IPS DF 6.9 (cell line): ENCODE measurements around the gene LAMTOR1.

Source experiments
- DNase-seq: peaks from one replicate; pipeline ENCODE4 v3.0.0-alpha.2; 2013; ENCODE audit warnings: low read depth, low spot score
- H3K27ac ChIP-seq: one replicate; pipeline ENCODE4 v1.5.1; 2013; ENCODE audit warnings: low read length, control low read depth
- H3K27me3 ChIP-seq: 2 replicates; pipeline ENCODE4 v1.6.1; 2013; ENCODE audit warnings: mild to moderate bottlenecking, low read length; ENCODE audit not compliant: control insufficient read depth, insufficient read depth
- H3K36me3 ChIP-seq: 2 replicates; pipeline ENCODE4 v1.6.1; 2013; ENCODE audit warnings: low read length; ENCODE audit not compliant: control insufficient read depth, insufficient read depth
- H3K4me1 ChIP-seq: 2 replicates; pipeline ENCODE4 v1.6.1; 2013; ENCODE audit warnings: low read length; ENCODE audit not compliant: control insufficient read depth, insufficient read depth
- H3K4me3 ChIP-seq: 2 replicates; pipeline ENCODE4 v1.5.1; 2013; ENCODE audit warnings: mild to moderate bottlenecking, low read length
- H3K9me3 ChIP-seq: 2 replicates; pipeline ENCODE4 v1.6.1; 2013; ENCODE audit warnings: low read length, inconsistent platforms; ENCODE audit not compliant: control insufficient read depth, insufficient read depth
- WGBS: extraction: QIAGEN DNeasy Blood & Tissue Kit; methylation state at CpG from one replicate; pipeline ENCODE4 v1.1.7; 2013; ENCODE audit warnings: mixed read lengths, missing lambda C conversion rate; ENCODE audit not compliant: insufficient read length, insufficient coverage; 5-methylcytosine and 5-hydroxymethylcytosine counted together

The LAMTOR1 gene

GRCh38 chr11:72102631-72102945 is 509 bp downstream of the LAMTOR1 start:
- Histone ChIP-seq H3K36me3 (peaks cover 13% of the 10 kb centered on the region), H3K4me3 (peak overlapping the region; percentile 74), H3K27ac (no peak overlapping the region), H3K4me1 (no peaks in the 10 kb centered on the region), H3K9me3 (no peaks in the 10 kb centered on the region), H3K27me3 (no peaks in the 10 kb centered on the region)
- DNase-seq: no peak
- WGBS: no CpG with 5 or more reads among the region's 9 CpGs

DNA sequence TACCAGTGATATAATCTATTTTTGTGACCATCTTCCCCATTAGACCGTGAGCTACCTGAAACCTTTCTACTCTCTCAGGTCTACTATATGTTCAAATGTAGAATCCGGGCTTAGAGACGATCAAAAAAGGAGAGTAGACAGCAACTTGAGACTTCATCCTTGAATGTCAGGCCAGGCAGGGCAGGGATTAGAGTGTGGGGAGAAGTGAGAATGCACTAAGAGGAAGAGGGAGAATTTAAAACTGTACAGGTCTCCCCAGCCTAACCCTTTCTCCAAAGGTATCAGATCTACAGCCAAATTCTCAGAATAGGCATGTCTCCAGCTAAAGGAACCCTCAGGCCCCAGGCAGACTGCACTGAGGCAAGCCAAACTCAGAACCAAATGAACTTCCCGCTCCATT is 935 bp downstream of the LAMTOR1 start:
- no peak for DNase-seq

DNA sequence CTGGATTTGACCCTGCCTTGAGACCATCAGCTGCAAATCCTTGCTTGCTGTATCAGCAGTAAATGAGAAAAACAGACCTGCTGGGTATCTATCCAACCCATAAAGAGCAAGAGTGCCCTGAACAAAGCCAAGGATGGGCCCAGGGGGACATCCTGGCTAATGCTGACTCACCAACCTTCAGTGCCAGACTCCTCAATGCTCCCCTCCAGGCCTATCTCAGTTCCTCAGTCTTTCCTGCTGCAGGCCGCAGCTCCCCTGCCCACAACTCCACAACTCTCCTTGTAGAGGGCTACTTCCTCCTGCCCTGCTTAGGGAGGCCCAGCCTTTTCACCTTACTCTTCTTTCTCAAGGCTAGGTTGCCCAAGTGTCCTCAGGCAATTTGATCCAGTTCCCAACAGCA is 2.6 kb downstream of the LAMTOR1 start:
- peaks cover 17% of the 10 kb centered on the region for H3K36me3 ChIP-seq
- DNase-seq: no peak
- H3K4me3 ChIP-seq: no peak overlapping the region
- H3K4me1 ChIP-seq: no peaks in the 10 kb centered on the region
- no CpG with 5 or more reads among the region's 1 CpG for WGBS
- no peaks in the 10 kb centered on the region for H3K27me3 ChIP-seq
- H3K27ac ChIP-seq: no peak overlapping the region
- H3K9me3 ChIP-seq: no peaks in the 10 kb centered on the region

More for the DNA sequence above, 935 bp downstream of the LAMTOR1 start:
- no CpG with 5 or more reads among the region's 4 CpGs for WGBS
- Histone ChIP-seq H3K36me3 (peaks cover 17% of the 10 kb centered on the region), H3K27me3 (no peaks in the 10 kb centered on the region), H3K4me3 (peak overlapping the region; percentile 74; the same call in 1 of the 2 replicates), H3K27ac (no peak overlapping the region), H3K9me3 (no peaks in the 10 kb centered on the region), H3K4me1 (no peaks in the 10 kb centered on the region)

DNA sequence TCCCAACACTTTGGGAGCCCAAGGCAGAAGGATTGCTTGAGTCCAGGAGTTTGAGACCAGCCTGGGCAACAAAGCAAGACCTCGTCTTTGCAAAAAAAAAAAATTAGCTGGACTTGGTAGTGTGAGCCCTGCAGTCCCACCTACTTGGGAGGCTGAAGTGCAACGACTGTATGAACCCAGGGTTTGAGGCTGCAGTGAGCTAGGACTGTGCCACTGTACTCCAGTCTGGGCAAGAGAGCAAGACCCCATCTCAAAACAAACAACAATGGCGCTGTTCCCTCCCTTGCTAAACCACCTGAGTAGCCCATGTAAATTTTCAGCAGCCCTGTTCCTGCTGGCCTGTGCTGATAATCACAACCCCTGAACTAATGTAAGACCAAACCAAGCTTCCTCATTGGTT is 3.1 kb downstream of the LAMTOR1 start:
- H3K36me3 ChIP-seq: peaks cover 19% of the 10 kb centered on the region
- H3K27me3 ChIP-seq: no peaks in the 10 kb centered on the region
- H3K27ac ChIP-seq: no peak overlapping the region
- WGBS: no CpG with 5 or more reads among the region's 3 CpGs
- no peak overlapping the region for H3K4me3 ChIP-seq
- no peaks in the 10 kb centered on the region for H3K9me3 ChIP-seq
- H3K4me1 ChIP-seq: no peaks in the 10 kb centered on the region
- DNase-seq: no peak

DNA sequence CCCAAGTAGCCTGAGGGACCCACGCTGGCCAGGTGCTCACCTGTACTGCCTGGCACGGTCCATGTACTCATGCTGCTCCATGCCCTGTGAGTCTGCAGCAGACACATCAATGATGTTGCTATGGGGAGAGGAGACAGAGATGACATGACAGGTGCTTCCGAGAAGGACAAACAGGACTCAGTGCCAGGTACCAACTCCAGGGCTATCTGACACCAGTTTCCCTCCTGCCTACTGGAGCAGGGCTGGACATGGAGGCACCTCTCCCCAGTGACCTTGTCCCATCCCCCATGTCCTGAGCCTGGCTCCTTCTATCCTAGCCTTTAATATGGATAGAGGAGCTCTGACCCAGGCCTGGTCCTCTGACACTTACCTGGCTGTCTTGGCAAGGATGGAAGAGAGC is 4.4 kb downstream of the LAMTOR1 start:
- WGBS: no CpG with 5 or more reads among the region's 3 CpGs
- no peak for DNase-seq
- Histone ChIP-seq H3K4me1 (no peaks in the 10 kb centered on the region), H3K4me3 (no peak overlapping the region), H3K9me3 (no peaks in the 10 kb centered on the region), H3K27ac (no peak overlapping the region), H3K36me3 (peaks cover 19% of the 10 kb centered on the region), H3K27me3 (no peaks in the 10 kb centered on the region)

DNA sequence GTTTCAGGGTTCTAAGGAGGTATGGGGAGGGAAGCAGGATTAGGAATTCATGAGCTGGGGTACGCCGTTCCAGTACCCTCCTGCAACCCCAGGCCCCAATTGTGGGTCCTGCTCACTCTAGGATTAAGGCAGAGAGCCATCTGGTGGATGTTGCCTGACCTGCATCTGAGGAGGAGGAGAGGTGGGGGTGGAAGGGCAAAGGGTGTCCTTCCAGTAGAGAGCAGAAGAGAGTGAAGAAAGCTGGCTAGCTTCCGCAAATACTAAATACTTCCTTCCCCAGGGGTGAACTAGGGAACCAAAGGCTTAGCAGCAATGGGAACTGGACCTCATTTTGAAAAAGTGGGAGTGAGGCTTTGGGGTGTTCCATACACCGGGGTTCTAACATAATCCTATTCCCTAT is 11.8 kb downstream of the LAMTOR1 start:
- no peak overlapping the region for H3K4me3 ChIP-seq
- no peak for DNase-seq
- H3K27ac ChIP-seq: no peak overlapping the region
- H3K27me3 ChIP-seq: no peaks in the 10 kb centered on the region
- no CpG with 5 or more reads among the region's 4 CpGs for WGBS
- H3K4me1 ChIP-seq: no peaks in the 10 kb centered on the region
- 0 out of 2 replicates have a peak, but pooled peaks cover 2% of the 10 kb centered on the region for H3K36me3 ChIP-seq
- no peaks in the 10 kb centered on the region for H3K9me3 ChIP-seq

DNA sequence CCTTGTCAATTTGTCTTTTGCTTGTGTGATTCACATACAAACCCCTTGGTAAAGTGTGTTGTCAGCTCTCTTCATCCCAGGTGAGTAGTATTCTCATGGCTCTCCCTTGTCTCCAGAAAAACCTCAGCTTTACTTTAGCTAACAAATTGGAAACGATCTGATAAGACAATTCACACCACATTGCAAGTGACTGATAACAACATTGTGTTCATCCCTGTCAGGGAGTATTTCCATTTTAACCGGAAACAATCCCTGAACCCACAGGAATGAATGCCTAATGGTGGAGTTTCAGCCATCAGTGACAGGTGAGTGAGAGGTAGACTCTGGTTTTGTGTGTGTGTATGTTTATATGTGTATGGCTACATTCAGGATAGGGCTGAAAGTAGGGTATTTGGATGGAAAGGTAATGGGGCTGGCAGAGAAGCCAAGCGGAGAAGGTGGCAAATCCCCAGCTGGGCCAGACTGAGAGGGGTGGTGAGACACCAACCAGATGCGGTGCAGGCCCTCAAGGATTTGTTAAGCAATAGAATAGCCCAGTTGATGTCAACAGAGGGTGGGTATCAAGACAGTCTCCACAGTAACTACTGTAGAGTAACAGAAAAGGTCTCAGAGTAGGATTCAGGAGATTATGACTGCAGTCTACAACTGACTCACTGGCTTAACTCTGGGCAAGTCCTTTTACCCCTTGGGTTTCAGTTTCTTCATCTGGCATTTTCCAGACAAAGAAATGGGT is 14.9 kb downstream of the LAMTOR1 start:
- H3K27me3 ChIP-seq: no peaks in the 10 kb centered on the region
- H3K9me3 ChIP-seq: no peaks in the 10 kb centered on the region
- no peak overlapping the region for H3K4me3 ChIP-seq
- DNase-seq: no peak
- no peaks in the 10 kb centered on the region for H3K36me3 ChIP-seq
- no CpG with 5 or more reads among the region's 4 CpGs for WGBS
- no peaks in the 10 kb centered on the region for H3K4me1 ChIP-seq
- H3K27ac ChIP-seq: no peak overlapping the region

GRCh38 chr11:72085621-72086351 is 17.3 kb downstream of the LAMTOR1 start:
- whole genome bisulfite sequencing: no CpG with 5 or more reads among the region's 3 CpGs
- Histone ChIP-seq H3K27me3 (no peaks in the 10 kb centered on the region), H3K4me1 (peaks cover 1% of the 10 kb centered on the region; the same call in 1 of the 2 replicates), H3K36me3 (no peaks in the 10 kb centered on the region), H3K9me3 (no peaks in the 10 kb centered on the region), H3K27ac (no peak overlapping the region), H3K4me3 (no peak overlapping the region)
- DNase-seq: no peak

GRCh38 chr11:72084965-72085364 is 18.1 kb downstream of the LAMTOR1 start:
- no peaks in the 10 kb centered on the region for H3K9me3 ChIP-seq
- H3K36me3 ChIP-seq: no peaks in the 10 kb centered on the region
- H3K27ac ChIP-seq: no peak overlapping the region
- peaks cover 1% of the 10 kb centered on the region; the same call in 1 of the 2 replicates for H3K4me1 ChIP-seq
- H3K4me3 ChIP-seq: no peak overlapping the region
- no peak for DNase-seq
- no CpG with 5 or more reads among the region's 1 CpG for WGBS
- H3K27me3 ChIP-seq: no peaks in the 10 kb centered on the region

DNA sequence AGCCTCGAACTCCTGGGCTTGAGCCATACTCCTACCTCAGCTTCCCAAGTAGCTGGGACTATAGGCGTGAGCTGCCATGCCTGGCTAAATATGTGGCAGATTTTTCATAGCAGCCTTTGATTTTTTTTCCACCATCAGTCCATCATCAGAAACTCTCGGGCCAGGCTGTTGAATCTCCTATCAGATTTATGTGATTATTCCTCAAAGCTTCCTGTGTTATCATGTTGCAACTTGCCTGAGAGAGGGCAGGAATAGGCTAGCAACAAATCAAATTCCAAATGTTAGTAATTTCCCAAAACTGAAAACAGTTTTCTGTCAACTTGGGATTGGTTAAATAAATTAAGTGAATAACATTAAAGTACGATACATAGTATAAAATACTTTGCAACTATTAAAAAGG is 19.0 kb downstream of the LAMTOR1 start:
- no peaks in the 10 kb centered on the region for H3K27me3 ChIP-seq
- H3K27ac ChIP-seq: no peak overlapping the region
- peaks cover 1% of the 10 kb centered on the region; the same call in 1 of the 2 replicates for H3K4me1 ChIP-seq
- no peaks in the 10 kb centered on the region for H3K9me3 ChIP-seq
- WGBS: no CpG with 5 or more reads among the region's 4 CpGs
- no peak for DNase-seq
- H3K36me3 ChIP-seq: no peaks in the 10 kb centered on the region
- H3K4me3 ChIP-seq: no peak overlapping the region
